ENCODE results near the gene ABHD11.
A peak's percentile ranks its signal among the peaks of the same experiment; 100 is the strongest.
"Not testable (repeated sequence)": the region's sequence is repeated elsewhere in the genome, so short reads cannot be mapped to it uniquely, and the experiment has no call there.

Gene ABHD11

GRCh38 chr7:73716318-73716890 is 22.2 kb downstream of the ABHD11 start:
- Histone ChIP-seq H3K4me3 (ENCODE audit: low read length) (no peak overlapping the region), H3K36me3 (ENCODE audit: control insufficient read depth, insufficient read depth, low read length) (no peaks in the 10 kb centered on the region), H3K9ac (ENCODE audit: low read length) (peak overlapping the region; percentile 10), H3K27me3 (ENCODE audit: control insufficient read depth, insufficient read depth, low read length) (no peaks in the 10 kb centered on the region), H3K4me1 (ENCODE audit: control insufficient read depth, insufficient read depth, low read length) (peaks cover 44% of the 10 kb centered on the region), H3K9me3 (ENCODE audit: control insufficient read depth, low read length) (no peaks in the 10 kb centered on the region)

GRCh38 chr7:73715648-73716317 is 22.8 kb downstream of the ABHD11 start:
- Histone ChIP-seq H3K9me3 (ENCODE audit: control insufficient read depth, low read length) (no peaks in the 10 kb centered on the region), H3K9ac (ENCODE audit: low read length) (peak overlapping the region; percentile 39), H3K36me3 (ENCODE audit: control insufficient read depth, insufficient read depth, low read length) (no peaks in the 10 kb centered on the region), H3K27me3 (ENCODE audit: control insufficient read depth, insufficient read depth, low read length) (no peaks in the 10 kb centered on the region), H3K4me1 (ENCODE audit: control insufficient read depth, insufficient read depth, low read length) (peaks cover 40% of the 10 kb centered on the region), H3K4me3 (ENCODE audit: low read length) (no peak overlapping the region)

- H3K4me3 ChIP-seq (ENCODE audit: low read length); H3K9me3 ChIP-seq (ENCODE audit: control insufficient read depth, low read length); H3K36me3 ChIP-seq (ENCODE audit: control insufficient read depth, insufficient read depth, low read length); H3K9ac ChIP-seq (ENCODE audit: low read length); H3K27me3 ChIP-seq (ENCODE audit: control insufficient read depth, insufficient read depth, low read length): not testable (repeated sequence)
- H3K4me1 ChIP-seq (ENCODE audit: control insufficient read depth, insufficient read depth, low read length), result peaks cover 34% of the 10 kb centered on the region
These were observed 25.3 kb downstream of the ABHD11 start for GRCh38 chr7:73713319-73713718.

GRCh38 chr7:73712773-73713172 is 25.8 kb downstream of the ABHD11 start:
- Histone ChIP-seq H3K4me3 (ENCODE audit: low read length) (no peak overlapping the region), H3K9me3 (ENCODE audit: control insufficient read depth, low read length) (no peaks in the 10 kb centered on the region), H3K4me1 (ENCODE audit: control insufficient read depth, insufficient read depth, low read length) (peaks cover 29% of the 10 kb centered on the region), H3K27me3 (ENCODE audit: control insufficient read depth, insufficient read depth, low read length) (no peaks in the 10 kb centered on the region), H3K36me3 (ENCODE audit: control insufficient read depth, insufficient read depth, low read length) (no peaks in the 10 kb centered on the region), H3K9ac (ENCODE audit: low read length) (no peak overlapping the region)

DNA sequence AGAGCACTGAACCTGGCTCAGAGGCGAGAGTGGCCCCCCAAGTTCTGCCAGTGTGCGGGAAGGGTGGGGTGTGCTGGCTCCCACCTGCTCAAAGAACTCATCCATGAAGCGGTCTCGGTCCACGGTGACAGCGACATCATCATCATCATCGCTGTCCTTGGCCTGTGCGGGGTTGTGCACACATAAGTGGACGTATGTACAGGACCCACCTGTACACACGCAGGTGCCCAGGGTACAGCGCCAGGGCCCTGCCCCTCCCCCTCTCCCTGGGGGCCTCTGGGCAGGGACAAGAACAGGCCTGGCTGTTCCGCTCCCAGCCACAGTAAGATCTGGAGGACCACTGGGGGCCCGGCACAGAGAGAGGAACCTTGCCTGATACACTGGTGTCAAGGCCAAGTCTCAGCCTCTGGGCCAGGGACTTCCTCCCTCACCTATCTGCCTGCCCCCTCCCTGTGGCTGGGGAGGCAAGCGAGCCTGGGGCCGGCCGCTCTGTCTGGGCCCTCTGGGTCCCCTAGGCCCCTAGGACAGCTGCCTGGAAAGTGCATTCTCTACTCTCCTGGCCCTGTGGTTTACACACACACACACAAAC is 29.5 kb downstream of the ABHD11 start:
- Histone ChIP-seq H3K4me1 (ENCODE audit: control insufficient read depth, insufficient read depth, low read length) (peaks cover 35% of the 10 kb centered on the region), H3K36me3 (ENCODE audit: control insufficient read depth, insufficient read depth, low read length) (no peaks in the 10 kb centered on the region), H3K4me3 (ENCODE audit: low read length) (no peak overlapping the region), H3K9me3 (ENCODE audit: control insufficient read depth, low read length) (no peaks in the 10 kb centered on the region), H3K27me3 (ENCODE audit: control insufficient read depth, insufficient read depth, low read length) (no peaks in the 10 kb centered on the region), H3K9ac (ENCODE audit: low read length) (no peak overlapping the region)

DNA sequence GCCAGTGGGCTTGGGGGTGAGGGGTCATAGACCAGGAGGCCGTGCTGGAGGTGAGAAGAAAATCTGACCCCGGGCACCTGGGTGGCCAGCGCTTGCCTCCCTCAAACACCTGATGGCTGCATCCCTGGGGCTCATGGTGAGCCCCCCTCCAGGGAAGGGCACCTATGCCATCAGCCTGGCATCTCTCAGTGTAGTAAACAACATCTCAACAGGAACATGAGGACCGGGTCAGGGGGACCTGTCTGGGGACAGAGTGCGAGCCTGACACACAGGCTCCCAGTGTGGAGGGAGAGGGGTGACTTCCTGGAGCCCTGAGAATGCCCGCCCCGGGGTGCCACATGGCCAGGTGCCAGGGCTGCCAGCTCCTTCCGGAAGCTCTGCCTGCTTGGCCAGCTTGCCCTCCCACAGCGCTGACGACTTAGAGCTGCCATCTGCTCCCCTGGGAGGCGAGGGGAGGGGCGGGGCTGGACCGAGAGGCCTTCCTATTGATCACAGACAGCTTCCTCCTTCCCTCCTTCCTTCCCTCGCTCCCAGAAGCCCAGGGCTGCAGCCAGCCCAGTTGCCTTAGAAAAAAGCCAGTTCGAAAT is 31.5 kb downstream of the ABHD11 start:
- no peak overlapping the region for H3K4me3 ChIP-seq (ENCODE audit: low read length)
- no peaks in the 10 kb centered on the region for H3K27me3 ChIP-seq (ENCODE audit: control insufficient read depth, insufficient read depth, low read length)
- no peaks in the 10 kb centered on the region for H3K9me3 ChIP-seq (ENCODE audit: control insufficient read depth, low read length)
- peak overlapping the region; percentile 60 for H3K9ac ChIP-seq (ENCODE audit: low read length)
- H3K36me3 ChIP-seq (ENCODE audit: control insufficient read depth, insufficient read depth, low read length), result no peaks in the 10 kb centered on the region
- H3K4me1 ChIP-seq (ENCODE audit: control insufficient read depth, insufficient read depth, low read length), result peaks cover 40% of the 10 kb centered on the region

DNA sequence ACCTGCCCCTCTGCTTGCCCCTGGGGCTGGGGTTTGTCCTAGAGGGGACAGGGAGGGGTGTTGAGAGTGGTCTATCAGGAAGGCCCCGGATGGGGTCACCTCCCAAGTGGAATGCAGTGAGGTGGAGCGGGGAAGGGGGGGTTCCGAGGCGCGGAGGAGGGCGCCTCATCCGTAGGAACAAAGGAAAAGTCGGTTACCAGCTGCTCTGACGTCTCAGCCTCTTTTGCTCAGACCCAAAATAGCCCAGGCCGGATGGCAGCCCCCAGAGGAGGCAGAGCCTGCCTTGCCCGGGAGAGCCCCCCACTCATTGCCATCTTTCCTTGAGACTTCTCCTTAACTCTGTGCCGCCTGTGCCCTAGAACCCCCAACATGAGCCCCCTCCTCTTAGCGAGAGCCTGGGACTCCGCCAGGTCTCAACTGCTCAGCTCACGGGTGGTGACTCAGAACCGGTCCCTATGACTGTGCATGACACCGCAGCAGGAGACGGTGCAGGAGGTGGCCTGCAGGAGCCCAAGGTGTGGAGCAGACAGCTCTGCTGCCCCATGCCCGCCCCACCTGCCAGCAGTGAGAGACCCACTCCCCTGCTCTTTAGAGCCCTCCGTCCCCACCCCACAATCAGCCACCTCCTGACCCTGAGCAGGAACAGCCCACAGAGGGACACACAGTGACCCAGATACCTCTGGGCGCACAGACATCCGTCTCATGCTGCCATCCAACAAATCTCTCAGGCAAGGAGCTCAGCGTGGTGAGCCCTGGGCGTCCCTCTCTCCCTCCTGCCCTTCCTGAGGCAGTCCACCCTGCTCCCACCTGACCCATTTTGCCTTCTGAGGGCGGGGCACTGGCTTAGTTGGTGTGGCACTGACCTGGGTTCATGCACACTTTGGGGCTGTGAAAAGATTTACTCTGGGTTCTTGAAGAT is 32.2 kb downstream of the ABHD11 start:
- no peaks in the 10 kb centered on the region for H3K9me3 ChIP-seq (ENCODE audit: control insufficient read depth, low read length)
- no peak overlapping the region for H3K4me3 ChIP-seq (ENCODE audit: low read length)
- H3K27me3 ChIP-seq (ENCODE audit: control insufficient read depth, insufficient read depth, low read length), result no peaks in the 10 kb centered on the region
- H3K4me1 ChIP-seq (ENCODE audit: control insufficient read depth, insufficient read depth, low read length), result peaks cover 40% of the 10 kb centered on the region
- no peaks in the 10 kb centered on the region for H3K36me3 ChIP-seq (ENCODE audit: control insufficient read depth, insufficient read depth, low read length)
- peak overlapping the region; percentile 60 for H3K9ac ChIP-seq (ENCODE audit: low read length)

- Histone ChIP-seq H3K4me3 (ENCODE audit: low read length) (no peak overlapping the region), H3K4me1 (ENCODE audit: control insufficient read depth, insufficient read depth, low read length) (peaks cover 40% of the 10 kb centered on the region), H3K36me3 (ENCODE audit: control insufficient read depth, insufficient read depth, low read length) (no peaks in the 10 kb centered on the region), H3K9ac (ENCODE audit: low read length) (peak overlapping the region; percentile 38), H3K9me3 (ENCODE audit: control insufficient read depth, low read length) (no peaks in the 10 kb centered on the region), H3K27me3 (ENCODE audit: control insufficient read depth, insufficient read depth, low read length) (no peaks in the 10 kb centered on the region)
These were observed 33.1 kb downstream of the ABHD11 start for GRCh38 chr7:73705551-73705920.

GRCh38 chr7:73704640-73705550 is 33.7 kb downstream of the ABHD11 start:
- Histone ChIP-seq H3K36me3 (ENCODE audit: control insufficient read depth, insufficient read depth, low read length) (peaks cover under 1% of the 10 kb centered on the region), H3K4me3 (ENCODE audit: low read length) (peak overlapping the region; percentile 41), H3K9ac (ENCODE audit: low read length) (peak overlapping the region; percentile 54), H3K4me1 (ENCODE audit: control insufficient read depth, insufficient read depth, low read length) (peaks cover 40% of the 10 kb centered on the region), H3K27me3 (ENCODE audit: control insufficient read depth, insufficient read depth, low read length) (no peaks in the 10 kb centered on the region), H3K9me3 (ENCODE audit: control insufficient read depth, low read length) (no peaks in the 10 kb centered on the region)

GRCh38 chr7:73703757-73704639 is 34.6 kb downstream of the ABHD11 start:
- H3K9ac ChIP-seq (ENCODE audit: low read length), result no peak overlapping the region
- no peaks in the 10 kb centered on the region for H3K9me3 ChIP-seq (ENCODE audit: control insufficient read depth, low read length)
- peak overlapping the region; percentile 41 for H3K4me3 ChIP-seq (ENCODE audit: low read length)
- peaks cover 44% of the 10 kb centered on the region for H3K4me1 ChIP-seq (ENCODE audit: control insufficient read depth, insufficient read depth, low read length)
- peaks cover 6% of the 10 kb centered on the region for H3K36me3 ChIP-seq (ENCODE audit: control insufficient read depth, insufficient read depth, low read length)
- no peaks in the 10 kb centered on the region for H3K27me3 ChIP-seq (ENCODE audit: control insufficient read depth, insufficient read depth, low read length)
